Ishikawa (cell line): ENCODE measurements around the gene FCHSD2.

ENCODE experiments used
- CREB1 ChIP-seq: IDR thresholded peaks from 2 replicates; pipeline ENCODE4 v1.6.1; 2012; ENCODE audit warnings: low read depth
- EGR1 ChIP-seq: IDR thresholded peaks from 2 replicates; pipeline ENCODE4 v1.6.1; 2012
- EP300 ChIP-seq: IDR thresholded peaks from 2 replicates; pipeline ENCODE4 v1.6.1; 2012; ENCODE audit warnings: borderline replicate concordance
- RAD21 ChIP-seq: IDR thresholded peaks from 2 replicates; pipeline ENCODE4 v1.6.1; 2012; ENCODE audit warnings: low read depth
- TF ChIP-seq, protein P1 (sequence below): IDR thresholded peaks from 2 replicates; pipeline ENCODE4 v1.6.1; 2012

- no peak for TF ChIP-seq CREB1
- TF ChIP-seq RAD21, result no peak
- TF ChIP-seq, protein P1, sequence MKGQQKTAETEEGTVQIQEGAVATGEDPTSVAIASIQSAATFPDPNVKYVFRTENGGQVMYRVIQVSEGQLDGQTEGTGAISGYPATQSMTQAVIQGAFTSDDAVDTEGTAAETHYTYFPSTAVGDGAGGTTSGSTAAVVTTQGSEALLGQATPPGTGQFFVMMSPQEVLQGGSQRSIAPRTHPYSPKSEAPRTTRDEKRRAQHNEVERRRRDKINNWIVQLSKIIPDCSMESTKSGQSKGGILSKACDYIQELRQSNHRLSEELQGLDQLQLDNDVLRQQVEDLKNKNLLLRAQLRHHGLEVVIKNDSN, result no peak
- no peak for TF ChIP-seq EGR1
- no peak for TF ChIP-seq EP300
Observed at GRCh38 chr11:73191151-73191550, 49.0 kb upstream of the FCHSD2 start.
